ENCODE measurements around the gene CYGB. TPM values are rescaled to one million over a fixed set of nuclear protein-coding genes. Genes with fewer than 3 reads are reported as not detected.

The CYGB gene
- total and polyA plus RNA-seq, 2 of the 13 experiments (the other 11 are each of a cell fraction or from before 2014, with no cell fraction given) = 18.9 to 27.1 TPM

DNA sequence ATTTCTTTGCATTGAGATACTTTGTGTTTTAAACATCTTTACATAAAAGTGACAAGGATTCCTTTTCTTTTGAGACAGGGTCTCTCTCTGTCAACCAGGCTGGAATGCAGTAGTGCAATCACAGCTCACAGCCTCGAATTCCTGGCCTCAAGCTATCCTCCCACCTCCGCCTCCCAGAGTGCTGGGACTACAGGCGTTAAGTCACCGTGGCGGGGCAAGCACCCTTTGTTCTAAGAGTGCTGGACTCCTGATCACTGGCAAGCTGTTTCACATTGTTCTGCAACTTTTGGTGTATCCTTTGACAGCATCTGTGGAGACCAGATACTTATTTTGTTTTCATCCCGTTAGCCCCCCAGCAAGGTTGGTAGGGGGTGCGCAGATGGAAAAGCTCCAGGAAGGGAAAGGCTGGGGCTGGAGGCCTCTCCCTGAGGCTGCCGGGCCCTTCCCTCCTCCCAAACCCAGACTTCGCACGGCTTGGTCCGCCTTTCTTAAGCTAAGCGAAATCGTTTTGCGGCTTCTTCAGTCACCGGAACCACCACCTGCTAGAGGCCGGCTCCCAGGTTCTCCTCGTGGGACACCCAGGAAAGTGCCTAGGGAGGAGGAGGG lies 47.0 kb upstream of the CYGB start (continued):
- TF ChIP-seq, protein P1, sequence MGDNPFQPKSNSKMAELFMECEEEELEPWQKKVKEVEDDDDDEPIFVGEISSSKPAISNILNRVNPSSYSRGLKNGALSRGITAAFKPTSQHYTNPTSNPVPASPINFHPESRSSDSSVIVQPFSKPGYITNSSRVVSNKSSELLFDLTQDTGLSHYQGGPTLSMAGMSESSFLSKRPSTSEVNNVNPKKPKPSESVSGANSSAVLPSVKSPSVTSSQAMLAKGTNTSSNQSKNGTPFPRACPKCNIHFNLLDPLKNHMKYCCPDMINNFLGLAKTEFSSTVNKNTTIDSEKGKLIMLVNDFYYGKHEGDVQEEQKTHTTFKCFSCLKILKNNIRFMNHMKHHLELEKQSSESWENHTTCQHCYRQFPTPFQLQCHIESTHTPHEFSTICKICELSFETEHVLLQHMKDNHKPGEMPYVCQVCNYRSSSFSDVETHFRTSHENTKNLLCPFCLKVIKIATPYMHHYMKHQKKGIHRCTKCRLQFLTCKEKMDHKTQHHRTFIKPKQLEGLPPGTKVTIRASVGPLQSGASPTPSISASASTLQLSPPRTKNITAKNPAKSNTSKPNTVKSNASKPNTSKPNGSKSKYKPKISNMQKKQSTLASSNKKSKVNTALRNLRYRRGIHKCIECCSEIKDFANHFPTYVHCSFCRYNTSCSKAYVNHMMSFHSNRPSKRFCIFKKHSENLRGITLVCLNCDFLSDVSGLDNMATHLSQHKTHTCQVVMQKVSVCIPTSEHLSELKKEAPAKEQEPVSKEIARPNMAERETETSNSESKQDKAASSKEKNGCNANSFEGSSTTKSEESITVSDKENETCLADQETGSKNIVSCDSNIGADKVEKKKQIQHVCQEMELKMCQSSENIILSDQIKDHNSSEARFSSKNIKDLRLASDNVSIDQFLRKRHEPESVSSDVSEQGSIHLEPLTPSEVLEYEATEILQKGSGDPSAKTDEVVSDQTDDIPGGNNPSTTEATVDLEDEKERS (CRISPR knock-in tag; IDR thresholded peaks at IDR 0.05) = no peak
- TF ChIP-seq, protein P2, sequence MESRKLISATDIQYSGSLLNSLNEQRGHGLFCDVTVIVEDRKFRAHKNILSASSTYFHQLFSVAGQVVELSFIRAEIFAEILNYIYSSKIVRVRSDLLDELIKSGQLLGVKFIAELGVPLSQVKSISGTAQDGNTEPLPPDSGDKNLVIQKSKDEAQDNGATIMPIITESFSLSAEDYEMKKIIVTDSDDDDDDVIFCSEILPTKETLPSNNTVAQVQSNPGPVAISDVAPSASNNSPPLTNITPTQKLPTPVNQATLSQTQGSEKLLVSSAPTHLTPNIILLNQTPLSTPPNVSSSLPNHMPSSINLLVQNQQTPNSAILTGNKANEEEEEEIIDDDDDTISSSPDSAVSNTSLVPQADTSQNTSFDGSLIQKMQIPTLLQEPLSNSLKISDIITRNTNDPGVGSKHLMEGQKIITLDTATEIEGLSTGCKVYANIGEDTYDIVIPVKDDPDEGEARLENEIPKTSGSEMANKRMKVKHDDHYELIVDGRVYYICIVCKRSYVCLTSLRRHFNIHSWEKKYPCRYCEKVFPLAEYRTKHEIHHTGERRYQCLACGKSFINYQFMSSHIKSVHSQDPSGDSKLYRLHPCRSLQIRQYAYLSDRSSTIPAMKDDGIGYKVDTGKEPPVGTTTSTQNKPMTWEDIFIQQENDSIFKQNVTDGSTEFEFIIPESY (CRISPR knock-in tag; IDR thresholded peaks at IDR 0.05) = peak; percentile 70
- TF ChIP-seq HNF4G (IDR thresholded peaks at IDR 0.05; ENCODE audit: borderline replicate concordance, low read depth, low read length) (no peak), HNF4G (CRISPR knock-in tag; IDR thresholded peaks at IDR 0.05; ENCODE audit: borderline replicate concordance, low read depth) (no peak), MZF1 (CRISPR knock-in tag; IDR thresholded peaks at IDR 0.05; ENCODE audit: borderline replicate concordance) (no peak)
- TF ChIP-seq, protein P3, sequence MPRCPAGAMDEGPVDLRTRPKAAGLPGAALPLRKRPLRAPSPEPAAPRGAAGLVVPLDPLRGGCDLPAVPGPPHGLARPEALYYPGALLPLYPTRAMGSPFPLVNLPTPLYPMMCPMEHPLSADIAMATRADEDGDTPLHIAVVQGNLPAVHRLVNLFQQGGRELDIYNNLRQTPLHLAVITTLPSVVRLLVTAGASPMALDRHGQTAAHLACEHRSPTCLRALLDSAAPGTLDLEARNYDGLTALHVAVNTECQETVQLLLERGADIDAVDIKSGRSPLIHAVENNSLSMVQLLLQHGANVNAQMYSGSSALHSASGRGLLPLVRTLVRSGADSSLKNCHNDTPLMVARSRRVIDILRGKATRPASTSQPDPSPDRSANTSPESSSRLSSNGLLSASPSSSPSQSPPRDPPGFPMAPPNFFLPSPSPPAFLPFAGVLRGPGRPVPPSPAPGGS (CRISPR knock-in tag; IDR thresholded peaks at IDR 0.05) = no peak
